ENCODE results near the gene NR2F1-AS1. TPM values are rescaled to one million over a fixed set of nuclear protein-coding genes. Genes with fewer than 3 reads are reported as not detected.

Gene NR2F1-AS1
- polyA plus RNA-seq, 1 donor (not counting 4 experiments of a cell fraction or from before 2014, with no cell fraction given), result 0.25 TPM

DNA sequence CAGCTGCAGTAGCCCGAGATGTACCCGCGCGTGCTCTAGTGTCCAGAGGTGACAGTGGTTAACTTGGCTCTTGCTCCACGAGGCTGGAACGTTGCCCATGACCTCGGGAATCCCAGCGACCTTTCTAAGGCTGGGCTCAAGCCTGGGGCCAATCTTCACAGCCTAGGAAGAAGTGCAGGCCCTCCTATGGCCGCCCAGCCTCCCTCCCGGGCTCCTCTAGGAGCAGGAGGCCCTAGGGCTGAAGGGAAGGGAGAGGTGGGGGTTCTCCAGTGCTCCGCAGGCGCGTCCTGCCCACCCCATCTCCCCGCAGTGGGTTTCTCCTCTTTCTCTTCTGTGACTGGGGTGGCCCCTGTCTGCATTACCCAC lies 15.3 kb upstream of the NR2F1-AS1 start:
- Histone ChIP-seq H3K9me3 (ENCODE audit: control insufficient read depth, low read depth, low read length) (peaks cover 11% of the 10 kb centered on the region), H3K4me3 (ENCODE audit: control insufficient read depth in 2 of 3, extremely low read depth in 1 of 3, insufficient read depth in 2 of 3, low read depth in 1 of 3, low read length in 3 of 3) (no peak overlapping the region), H2AFZ (ENCODE audit: control insufficient read depth, low read length) (no peak overlapping the region), H3K9me1 (ENCODE audit: control insufficient read depth, extremely low read depth, insufficient read depth, low read length) (no peaks in the 10 kb centered on the region), H3K9ac (ENCODE audit: control insufficient read depth, extremely low read depth, insufficient read depth, low read length) (no peak overlapping the region), H3K79me2 (ENCODE audit: control insufficient read depth, insufficient read depth, low read length) (no peaks in the 10 kb centered on the region), H3K27me3 (ENCODE audit: control insufficient read depth, extremely low read depth, insufficient read depth, low read length) (peaks cover 86% of the 10 kb centered on the region), H3K4me1 (ENCODE audit: control insufficient read depth, extremely low read depth, insufficient read depth, low read length) (no peaks in the 10 kb centered on the region), H3K4me2 (ENCODE audit: control insufficient read depth, extremely low read depth, insufficient read depth, low read depth, low read length) (no peak overlapping the region), H3K36me3 (ENCODE audit: control insufficient read depth in 2 of 2, extremely low read depth in 1 of 2, insufficient read depth in 2 of 2, low read length in 2 of 2) (no peaks in the 10 kb centered on the region), H4K20me1 (ENCODE audit: control insufficient read depth, extremely low read depth, insufficient read depth, low read length) (no peaks in the 10 kb centered on the region), H3K27ac (ENCODE audit: control insufficient read depth, insufficient read depth, low read length) (no peak overlapping the region)
- TF ChIP-seq, protein P1, sequence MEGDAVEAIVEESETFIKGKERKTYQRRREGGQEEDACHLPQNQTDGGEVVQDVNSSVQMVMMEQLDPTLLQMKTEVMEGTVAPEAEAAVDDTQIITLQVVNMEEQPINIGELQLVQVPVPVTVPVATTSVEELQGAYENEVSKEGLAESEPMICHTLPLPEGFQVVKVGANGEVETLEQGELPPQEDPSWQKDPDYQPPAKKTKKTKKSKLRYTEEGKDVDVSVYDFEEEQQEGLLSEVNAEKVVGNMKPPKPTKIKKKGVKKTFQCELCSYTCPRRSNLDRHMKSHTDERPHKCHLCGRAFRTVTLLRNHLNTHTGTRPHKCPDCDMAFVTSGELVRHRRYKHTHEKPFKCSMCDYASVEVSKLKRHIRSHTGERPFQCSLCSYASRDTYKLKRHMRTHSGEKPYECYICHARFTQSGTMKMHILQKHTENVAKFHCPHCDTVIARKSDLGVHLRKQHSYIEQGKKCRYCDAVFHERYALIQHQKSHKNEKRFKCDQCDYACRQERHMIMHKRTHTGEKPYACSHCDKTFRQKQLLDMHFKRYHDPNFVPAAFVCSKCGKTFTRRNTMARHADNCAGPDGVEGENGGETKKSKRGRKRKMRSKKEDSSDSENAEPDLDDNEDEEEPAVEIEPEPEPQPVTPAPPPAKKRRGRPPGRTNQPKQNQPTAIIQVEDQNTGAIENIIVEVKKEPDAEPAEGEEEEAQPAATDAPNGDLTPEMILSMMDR (optimal IDR thresholded peaks at IDR 0.05 in 1 of 3, IDR thresholded peaks at IDR 0.05 in 1 of 3, conservative IDR thresholded peaks at IDR 0.05 in 1 of 3; ENCODE audit: extremely low read depth in 1 of 3, insufficient read depth in 2 of 3, low read length in 3 of 3), result no peak
- TF ChIP-seq EZH2 (IDR thresholded peaks at IDR 0.05; ENCODE audit: low read length), result no peak
- FAIRE-seq (no peak), DNase-seq (ENCODE audit: low read depth, low spot score) (no peak)
- dilution Hi-C loops (cut with MboI; ENCODE audit: extremely low pct_ligation_motif_present, low sequenced_read_pairs), result no loop called here

DNA sequence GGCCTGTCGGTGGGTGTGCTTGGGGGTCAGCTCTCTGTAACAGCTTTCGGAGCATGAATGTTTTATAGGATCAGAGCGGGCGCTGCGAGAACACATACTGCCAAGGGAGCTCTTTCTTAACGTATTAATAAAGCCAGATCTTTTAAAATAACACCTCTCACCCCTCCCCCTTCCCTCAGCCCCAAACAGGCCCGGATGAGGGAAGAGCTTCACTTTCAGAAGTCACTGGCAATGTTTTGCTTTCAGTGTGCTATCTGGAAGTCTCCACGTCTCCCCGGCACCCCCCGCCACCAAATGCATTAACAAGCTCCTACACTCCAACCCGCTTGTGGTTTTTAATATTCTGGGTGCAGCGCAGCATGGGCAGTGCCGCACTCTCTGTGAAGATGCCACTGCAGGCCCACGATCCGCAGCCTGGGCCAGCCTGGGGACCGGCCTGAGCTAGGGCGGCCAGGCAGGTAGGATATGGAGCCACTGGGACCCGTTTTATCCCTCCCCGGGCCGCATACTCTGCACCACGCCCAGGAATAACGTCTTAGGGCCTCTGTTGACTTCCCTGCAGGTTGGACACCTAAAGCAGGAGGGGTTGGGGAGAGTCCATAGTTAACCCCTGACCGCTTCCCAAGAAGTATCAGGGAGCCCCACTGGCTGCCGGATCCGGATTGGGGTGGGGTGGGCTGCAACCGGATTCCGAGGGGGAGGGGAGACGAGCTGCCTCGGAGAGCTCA lies 14.6 kb upstream of the NR2F1-AS1 start:
- FAIRE-seq, result no peak
- no peak overlapping the region for H3K9ac ChIP-seq (ENCODE audit: control insufficient read depth, extremely low read depth, insufficient read depth, low read length)
- dilution Hi-C loops (cut with MboI; ENCODE audit: extremely low pct_ligation_motif_present, low sequenced_read_pairs), result no loop called here

More for the DNA sequence above, 14.6 kb upstream of the NR2F1-AS1 start:
- no peak overlapping the region for H2AFZ ChIP-seq (ENCODE audit: control insufficient read depth, low read length)
- H3K9me3 ChIP-seq (ENCODE audit: control insufficient read depth, low read depth, low read length), result peaks cover 11% of the 10 kb centered on the region
- no peaks in the 10 kb centered on the region for H3K9me1 ChIP-seq (ENCODE audit: control insufficient read depth, extremely low read depth, insufficient read depth, low read length)
- DNase-seq (ENCODE audit: low read depth, low spot score), result no peak
- H3K27ac ChIP-seq (ENCODE audit: control insufficient read depth, insufficient read depth, low read length), result no peak overlapping the region
- H3K36me3 ChIP-seq (ENCODE audit: control insufficient read depth in 2 of 2, extremely low read depth in 1 of 2, insufficient read depth in 2 of 2, low read length in 2 of 2), result no peaks in the 10 kb centered on the region
- H3K4me3 ChIP-seq (ENCODE audit: control insufficient read depth in 2 of 3, extremely low read depth in 1 of 3, insufficient read depth in 2 of 3, low read depth in 1 of 3, low read length in 3 of 3), result no peak overlapping the region
- no peaks in the 10 kb centered on the region for H4K20me1 ChIP-seq (ENCODE audit: control insufficient read depth, extremely low read depth, insufficient read depth, low read length)
- TF ChIP-seq, protein P1 (optimal IDR thresholded peaks at IDR 0.05 in 1 of 3, IDR thresholded peaks at IDR 0.05 in 1 of 3, conservative IDR thresholded peaks at IDR 0.05 in 1 of 3; ENCODE audit: extremely low read depth in 1 of 3, insufficient read depth in 2 of 3, low read length in 3 of 3), result no peak
- no peak for TF ChIP-seq EZH2 (IDR thresholded peaks at IDR 0.05; ENCODE audit: low read length)
- no peaks in the 10 kb centered on the region for H3K79me2 ChIP-seq (ENCODE audit: control insufficient read depth, insufficient read depth, low read length)
- no peak overlapping the region for H3K4me2 ChIP-seq (ENCODE audit: control insufficient read depth, extremely low read depth, insufficient read depth, low read depth, low read length)
- peaks cover 82% of the 10 kb centered on the region for H3K27me3 ChIP-seq (ENCODE audit: control insufficient read depth, extremely low read depth, insufficient read depth, low read length)
- H3K4me1 ChIP-seq (ENCODE audit: control insufficient read depth, extremely low read depth, insufficient read depth, low read length), result no peaks in the 10 kb centered on the region

Measured in keratinocyte (primary cell).